Smooth muscle cell (in vitro differentiated cells): Measurements from ENCODE around the gene MCM9. TPM values are rescaled to one million over a fixed set of nuclear protein-coding genes. Genes with fewer than 3 reads are reported as not detected.

ENCODE experiments used
- DNase-seq: peaks from one replicate; lab custom pipeline; 2025; ENCODE audit not compliant: unreplicated experiment; lab: John Stamatoyannopoulos, UW
- H2AFZ ChIP-seq: fragments of 200-600 bp; sonication (generic); 2 replicates; pipeline ENCODE4 v1.6.0; 2016; ENCODE audit warnings: antibody characterized with exemption, low read depth, mild to moderate bottlenecking
- H3F3A ChIP-seq: fragments of 200-600 bp; sonication (generic); 2 replicates; pipeline ENCODE4 v1.6.0; 2017; ENCODE audit warnings: antibody characterized with exemption, low read depth
- H3K27ac ChIP-seq: fragments of 200-600 bp; sonication (generic); 2 replicates; pipeline ENCODE4 v1.5.1; 2016; ENCODE audit warnings: low read depth, mild to moderate bottlenecking
- H3K27me3 ChIP-seq: fragments of 200-600 bp; sonication (generic); 2 replicates; pipeline ENCODE4 v1.6.1; 2016; ENCODE audit warnings: low read depth, mild to moderate bottlenecking
- H3K36me3 ChIP-seq: fragments of 200-600 bp; sonication (generic); 2 replicates; pipeline ENCODE4 v1.5.1; 2016; ENCODE audit warnings: low read depth
- H3K4me1 ChIP-seq: fragments of 200-600 bp; sonication (generic); 2 replicates; pipeline ENCODE4 v1.5.1; 2016; ENCODE audit warnings: low read depth
- H3K4me2 ChIP-seq: fragments of 200-600 bp; sonication (generic); 2 replicates; pipeline ENCODE4 v1.6.0; 2016; ENCODE audit warnings: mild to moderate bottlenecking
- H3K4me3 ChIP-seq: fragments of 200-600 bp; sonication (generic); 2 replicates; pipeline ENCODE4 v1.5.1; 2016; ENCODE audit warnings: mild to moderate bottlenecking
- H3K79me2 ChIP-seq: fragments of 200-600 bp; sonication (generic); 2 replicates; pipeline ENCODE4 v1.6.0; 2016; ENCODE audit warnings: low read depth, mild to moderate bottlenecking
- H3K9ac ChIP-seq: fragments of 200-600 bp; sonication (generic); 2 replicates; pipeline ENCODE4 v1.6.0; 2016; ENCODE audit warnings: low read depth
- H3K9me3 ChIP-seq: fragments of 200-600 bp; sonication (generic); replicated peaks from 2 replicates; pipeline ENCODE4 v1.5.1; 2016; ENCODE audit warnings: low read depth
- H4K20me1 ChIP-seq: fragments of 200-600 bp; sonication (generic); 2 replicates; pipeline ENCODE4 v1.6.0; 2016; ENCODE audit warnings: low read depth
- WGBS: methylation state at CpG from one replicate; pipeline ENCODE4 v1.1.7; 2016; ENCODE audit warnings: low lambda C conversion rate; 5-methylcytosine and 5-hydroxymethylcytosine counted together
- polyA plus RNA-seq: library from polyadenylated mRNA; unstranded; fragments of >200 nt; fragmentation: Nextera tagmentation; extraction: Ambion mirVana; gene quantifications from 2 replicates; pipeline ENCODE4 v1.2.1, GENCODE V29; 2016
- total RNA-seq: library from RNA; depleted of rRNA; stranded (reverse); fragments of >200 nt; gene quantifications from 2 replicates; pipeline ENCODE4 v1.2.3, GENCODE V29; 2014
- TF ChIP-seq, protein P1 (sequence below): fragments of 200-600 bp; sonication (generic); IDR thresholded peaks from 2 replicates; pipeline ENCODE4 v1.5.1; 2017; ENCODE audit warnings: borderline replicate concordance, mild to moderate bottlenecking, antibody characterized with exemption; ENCODE audit not compliant: insufficient read depth, poor library complexity, severe bottlenecking

MCM9 gene
- total and polyA plus RNA-seq, 2 experiments from 2014 or later: 3.8 to 7.8 TPM

DNA sequence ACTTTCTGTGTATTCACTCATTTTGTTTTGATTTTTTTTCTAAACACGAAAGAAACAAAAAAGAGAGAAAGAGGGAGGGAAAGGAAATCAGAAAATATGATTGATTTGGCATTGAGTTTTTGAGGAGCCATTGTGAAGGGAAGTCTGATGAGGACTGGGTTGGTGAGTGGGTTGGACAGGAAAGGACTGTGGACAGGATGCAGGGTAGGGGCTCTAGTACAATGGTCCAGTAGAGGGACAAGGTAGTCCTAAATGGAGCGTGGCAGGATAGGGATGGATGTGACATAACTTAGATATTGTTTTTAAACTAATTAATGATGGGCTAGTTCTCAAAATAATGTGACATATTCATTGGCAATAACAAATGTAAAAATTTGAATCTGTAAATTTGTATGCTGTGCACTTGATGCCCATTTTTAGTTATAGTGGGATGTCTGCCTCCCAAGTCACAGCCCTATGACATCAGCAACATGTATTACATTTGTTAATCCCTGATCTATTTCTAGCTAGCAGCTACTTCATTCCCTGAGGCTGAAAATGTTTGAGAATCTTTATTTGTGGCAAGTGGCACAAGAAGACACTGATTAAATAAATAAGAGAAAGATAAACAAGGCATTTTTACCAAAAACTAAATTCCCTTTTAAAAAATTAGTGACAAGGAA, 105.0 kb downstream of the MCM9 start:
- Histone ChIP-seq H2AFZ (no peak overlapping the region), H3K27ac (no peak overlapping the region)

DNA sequence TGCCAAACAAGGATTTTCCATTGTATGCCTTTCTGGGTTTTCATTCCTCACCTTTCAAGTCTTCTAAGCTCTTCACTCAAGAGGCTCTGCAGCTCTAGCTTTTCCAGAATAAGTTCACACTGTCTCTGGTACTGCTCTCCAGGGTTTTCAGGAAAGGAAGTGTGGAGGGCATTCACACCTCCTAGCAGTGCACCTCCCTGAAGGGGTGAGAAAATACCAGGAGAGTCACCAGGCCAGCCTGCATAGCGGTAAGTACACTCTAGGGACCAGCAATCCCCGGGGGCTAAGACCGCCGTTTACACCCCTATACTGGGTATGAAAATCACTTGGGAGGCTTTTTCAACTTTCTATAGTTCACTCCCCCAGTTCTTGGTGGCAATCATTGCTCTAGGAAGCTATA, 108.9 kb downstream of the MCM9 start:
- Histone ChIP-seq H4K20me1 (no peaks in the 10 kb centered on the region), H3K4me2 (no peak overlapping the region), H3K4me1 (no peaks in the 10 kb centered on the region), H3K27me3 (no peaks in the 10 kb centered on the region), H3K4me3 (no peak overlapping the region), H3F3A (no peaks in the 10 kb centered on the region), H3K9me3 (no peaks in the 10 kb centered on the region), H3K36me3 (no peaks in the 10 kb centered on the region), H3K9ac (no peak overlapping the region), H2AFZ (no peak overlapping the region), H3K79me2 (no peaks in the 10 kb centered on the region), H3K27ac (no peak overlapping the region)
- TF ChIP-seq, protein P1, sequence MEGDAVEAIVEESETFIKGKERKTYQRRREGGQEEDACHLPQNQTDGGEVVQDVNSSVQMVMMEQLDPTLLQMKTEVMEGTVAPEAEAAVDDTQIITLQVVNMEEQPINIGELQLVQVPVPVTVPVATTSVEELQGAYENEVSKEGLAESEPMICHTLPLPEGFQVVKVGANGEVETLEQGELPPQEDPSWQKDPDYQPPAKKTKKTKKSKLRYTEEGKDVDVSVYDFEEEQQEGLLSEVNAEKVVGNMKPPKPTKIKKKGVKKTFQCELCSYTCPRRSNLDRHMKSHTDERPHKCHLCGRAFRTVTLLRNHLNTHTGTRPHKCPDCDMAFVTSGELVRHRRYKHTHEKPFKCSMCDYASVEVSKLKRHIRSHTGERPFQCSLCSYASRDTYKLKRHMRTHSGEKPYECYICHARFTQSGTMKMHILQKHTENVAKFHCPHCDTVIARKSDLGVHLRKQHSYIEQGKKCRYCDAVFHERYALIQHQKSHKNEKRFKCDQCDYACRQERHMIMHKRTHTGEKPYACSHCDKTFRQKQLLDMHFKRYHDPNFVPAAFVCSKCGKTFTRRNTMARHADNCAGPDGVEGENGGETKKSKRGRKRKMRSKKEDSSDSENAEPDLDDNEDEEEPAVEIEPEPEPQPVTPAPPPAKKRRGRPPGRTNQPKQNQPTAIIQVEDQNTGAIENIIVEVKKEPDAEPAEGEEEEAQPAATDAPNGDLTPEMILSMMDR: no peak
- DNase-seq: no peak
- 95% methylated on average over 4 of the region's 4 CpGs for WGBS

More for the DNA sequence above, 105.0 kb downstream of the MCM9 start:
- H3K4me2 ChIP-seq: no peak overlapping the region
- 91% methylated on average over 2 of the region's 2 CpGs for WGBS
- no peaks in the 10 kb centered on the region for H3K9me3 ChIP-seq
- no peak for DNase-seq
- H3K36me3 ChIP-seq: no peaks in the 10 kb centered on the region
- H3K9ac ChIP-seq: no peak overlapping the region
- TF ChIP-seq, protein P1: no peak
- no peak overlapping the region for H3K4me3 ChIP-seq
- no peaks in the 10 kb centered on the region for H3K4me1 ChIP-seq
- no peaks in the 10 kb centered on the region for H3K79me2 ChIP-seq
- H3F3A ChIP-seq: no peaks in the 10 kb centered on the region
- no peaks in the 10 kb centered on the region for H4K20me1 ChIP-seq
- no peaks in the 10 kb centered on the region for H3K27me3 ChIP-seq

DNA sequence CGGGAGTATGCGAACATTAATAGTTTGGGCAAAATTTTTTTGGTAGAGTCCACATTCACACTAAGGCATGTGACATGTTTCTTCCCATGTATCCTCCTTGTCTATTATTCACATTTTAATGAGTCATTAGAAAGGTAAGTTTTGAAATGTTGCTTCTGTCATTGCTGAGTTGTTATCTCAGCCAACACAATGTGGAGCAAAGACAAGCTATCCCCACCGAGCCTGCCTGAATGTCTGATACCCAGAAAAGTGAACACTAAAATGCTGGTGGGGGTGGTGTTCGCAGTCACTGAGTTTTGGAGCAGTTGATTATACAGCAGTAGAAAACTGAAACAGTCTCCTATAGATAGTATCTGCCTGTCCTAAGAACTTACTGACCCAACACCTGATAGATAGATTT, 109.3 kb downstream of the MCM9 start:
- Histone ChIP-seq H3F3A (no peaks in the 10 kb centered on the region), H3K27me3 (no peaks in the 10 kb centered on the region), H3K4me1 (no peaks in the 10 kb centered on the region), H3K9me3 (no peaks in the 10 kb centered on the region), H3K36me3 (no peaks in the 10 kb centered on the region), H3K4me3 (no peak overlapping the region), H3K9ac (no peak overlapping the region), H3K27ac (no peak overlapping the region), H2AFZ (no peak overlapping the region), H4K20me1 (no peaks in the 10 kb centered on the region), H3K4me2 (no peak overlapping the region), H3K79me2 (no peaks in the 10 kb centered on the region)
- TF ChIP-seq, protein P1: no peak
- 97% methylated on average over 4 of the region's 4 CpGs for WGBS
- DNase-seq: no peak

DNA sequence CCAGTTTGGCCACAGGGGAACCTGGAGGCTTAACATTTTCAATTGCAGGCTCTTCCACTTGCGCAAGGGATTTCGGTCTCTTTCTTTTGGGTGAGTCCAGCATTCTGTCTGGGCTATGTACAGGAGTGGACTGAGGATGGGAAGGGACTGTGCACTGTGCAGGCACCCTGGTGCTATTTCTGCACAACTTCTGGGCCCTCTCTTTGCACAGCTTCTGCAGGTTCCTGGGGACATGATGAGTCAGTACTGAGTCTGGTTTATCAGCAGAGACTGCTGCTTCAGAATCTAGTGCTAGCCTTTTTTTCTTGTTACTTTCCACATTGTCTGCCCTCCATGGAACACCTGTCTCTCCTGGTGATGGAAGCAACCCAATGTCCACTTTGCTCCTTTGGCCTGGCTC, 119.5 kb downstream of the MCM9 start:
- DNase-seq: no peak
- Histone ChIP-seq H3K4me1 (no peaks in the 10 kb centered on the region), H3K4me3 (no peak overlapping the region), H3K27ac (no peak overlapping the region), H3K27me3 (no peaks in the 10 kb centered on the region), H3K4me2 (no peak overlapping the region), H4K20me1 (no peaks in the 10 kb centered on the region), H3K9ac (no peak overlapping the region), H3K79me2 (no peaks in the 10 kb centered on the region), H3F3A (no peaks in the 10 kb centered on the region), H3K9me3 (no peaks in the 10 kb centered on the region), H3K36me3 (no peaks in the 10 kb centered on the region), H2AFZ (no peak overlapping the region)
- TF ChIP-seq, protein P1: no peak
- WGBS: 98% methylated on average over 2 of the region's 2 CpGs
